HG02852 (cell line): ENCODE measurements around the gene GGT1.
"Not testable (repeated sequence)": the region's sequence is repeated elsewhere in the genome, so short reads cannot be mapped to it uniquely, and the experiment has no call there.

Source experiments
- ATAC-seq: cut with Tn5 transposase; IDR thresholded peaks from one replicate; pipeline ENCODE4 v1.9.1; 2021; ENCODE audit warnings: mild to moderate bottlenecking, moderate library complexity; ENCODE audit not compliant: unreplicated experiment

The GGT1 gene

GRCh38 chr22:24583221-24584165 lies 19.5 kb upstream of the GGT1 start:
- no peak for ATAC-seq

DNA sequence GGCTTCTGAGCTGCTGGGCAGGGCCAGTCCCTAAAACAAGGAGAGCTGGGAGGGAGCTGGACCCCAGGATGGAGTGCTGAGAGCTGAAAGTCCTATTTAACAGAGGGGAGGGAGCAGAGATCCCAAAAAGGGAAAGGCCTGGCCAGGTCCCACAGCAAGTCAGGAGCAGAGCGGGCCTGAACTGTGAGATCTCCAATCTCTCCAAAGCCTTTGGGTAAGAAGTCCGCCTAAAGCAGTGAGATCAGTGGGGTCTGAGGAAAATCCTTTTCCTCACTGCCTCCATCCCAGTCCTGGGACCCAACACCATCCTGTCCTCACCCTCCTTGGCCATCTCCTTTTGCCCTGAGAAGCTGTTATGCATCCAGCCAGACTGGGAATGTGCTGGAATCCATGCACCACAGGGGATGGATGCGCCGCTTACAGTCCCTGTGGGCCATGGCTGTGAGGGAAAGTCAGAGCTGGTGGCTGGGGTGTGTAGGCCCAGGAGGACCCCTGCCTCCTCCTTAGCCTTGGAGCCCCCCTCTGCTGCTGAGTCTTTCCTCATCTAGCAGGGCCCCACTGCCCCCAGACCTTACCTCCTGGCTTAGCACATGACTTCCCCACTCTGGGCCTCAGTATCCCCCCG lies 18.7 kb upstream of the GGT1 start:
- no peak for ATAC-seq

GRCh38 chr22:24584871-24585411 lies 18.1 kb upstream of the GGT1 start:
- ATAC-seq, result no peak

DNA sequence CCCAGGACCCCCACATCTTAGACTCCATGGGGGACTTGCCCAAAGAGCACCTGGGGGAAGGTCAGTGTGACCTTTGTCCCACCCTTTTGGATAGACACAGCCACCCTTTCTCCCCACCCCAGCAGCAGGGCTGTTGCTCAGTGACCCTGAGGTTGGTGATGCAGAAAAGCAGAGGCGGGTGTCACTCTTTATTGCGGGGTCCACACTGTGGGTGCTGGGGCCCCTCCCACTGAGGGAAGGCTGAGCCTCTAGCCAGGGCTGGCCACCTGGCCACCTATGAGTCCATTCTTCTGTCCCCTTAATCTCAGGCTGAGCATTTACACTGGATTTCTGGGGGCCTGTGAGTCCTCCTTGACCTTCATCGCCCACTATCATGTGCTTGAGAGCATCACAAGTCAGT lies 17.5 kb upstream of the GGT1 start:
- ATAC-seq, result no peak

GRCh38 chr22:24585927-24586546 lies 17.0 kb upstream of the GGT1 start:
- no peak for ATAC-seq

DNA sequence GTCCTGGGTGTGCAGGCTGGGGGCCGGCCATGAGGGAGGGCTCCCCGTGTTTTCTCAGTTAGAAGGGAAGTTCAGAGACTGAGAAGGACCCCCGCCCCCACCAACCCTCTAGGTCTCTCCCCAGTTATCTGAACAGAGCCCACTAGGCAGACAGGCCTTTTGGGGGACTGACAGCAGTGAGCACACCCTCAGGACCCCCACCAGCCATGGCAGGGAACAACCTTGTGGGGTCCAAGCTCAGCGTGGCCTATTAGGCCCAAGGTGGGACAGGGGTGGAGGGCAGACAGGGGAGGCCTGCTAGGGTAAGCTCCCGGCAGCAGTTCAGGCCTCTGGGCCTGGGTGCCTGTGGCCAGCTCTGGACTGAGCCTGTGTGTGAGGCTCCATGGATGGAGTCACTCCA lies 15.7 kb upstream of the GGT1 start:
- no peak for ATAC-seq

DNA sequence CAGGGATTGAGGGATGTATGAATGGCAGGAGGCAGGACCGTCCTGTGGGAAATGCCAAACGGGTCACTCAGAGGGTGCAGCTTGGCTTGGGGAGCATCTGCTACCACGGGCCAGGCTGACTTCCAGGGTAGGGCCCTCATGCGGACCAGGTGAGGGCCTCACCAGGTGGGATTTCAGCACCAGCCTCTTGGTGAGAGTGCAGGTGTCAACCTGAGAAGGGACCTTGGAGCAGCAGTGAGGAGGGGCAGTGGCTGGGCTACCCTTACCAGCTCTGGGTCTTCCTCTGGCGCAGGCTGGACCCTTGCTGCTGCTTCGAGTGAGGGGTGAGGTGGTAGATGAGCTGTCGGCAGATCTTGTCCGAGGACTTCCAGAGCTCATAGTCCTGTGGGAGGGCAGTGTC lies 15.0 kb upstream of the GGT1 start:
- ATAC-seq, result no peak

- no peak for ATAC-seq
Measured at GRCh38 chr22:24588381-24588756, 14.6 kb upstream of the GGT1 start.

DNA sequence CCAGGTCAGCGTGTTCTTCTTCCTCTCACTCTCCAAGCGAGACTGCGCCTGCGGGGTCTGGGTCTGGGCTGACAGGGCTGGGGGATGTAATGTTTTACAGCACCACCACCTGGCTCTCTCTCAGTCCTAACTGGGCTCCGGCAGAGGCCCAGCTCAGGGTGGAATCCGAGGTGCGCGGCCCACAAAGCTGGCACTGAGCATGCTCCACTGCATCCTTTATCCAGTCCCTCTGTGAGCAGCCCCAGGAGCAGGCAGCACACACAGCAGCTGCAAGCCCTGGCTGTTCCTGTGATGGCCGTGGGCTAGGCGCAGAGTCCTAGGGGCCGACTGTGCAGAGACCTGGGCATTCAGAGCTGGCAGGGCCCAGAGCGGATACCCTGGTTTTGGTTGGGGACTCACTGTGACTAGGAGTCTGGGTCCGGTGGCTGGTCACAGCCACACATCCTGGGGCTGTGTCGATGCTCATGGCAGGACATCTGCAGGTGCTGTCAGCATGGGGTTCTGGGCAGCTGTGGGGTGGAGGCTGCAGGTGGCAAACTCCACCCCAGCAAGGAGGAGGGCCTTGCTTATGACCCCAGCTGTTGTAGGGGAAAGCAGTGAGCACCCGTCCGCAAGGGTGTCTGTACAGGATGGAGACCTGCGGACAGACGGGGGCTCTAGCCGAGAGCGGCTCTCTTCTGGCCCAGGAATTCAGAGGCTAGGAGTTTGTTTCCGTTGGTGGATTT lies 14.1 kb upstream of the GGT1 start:
- ATAC-seq, result no peak

DNA sequence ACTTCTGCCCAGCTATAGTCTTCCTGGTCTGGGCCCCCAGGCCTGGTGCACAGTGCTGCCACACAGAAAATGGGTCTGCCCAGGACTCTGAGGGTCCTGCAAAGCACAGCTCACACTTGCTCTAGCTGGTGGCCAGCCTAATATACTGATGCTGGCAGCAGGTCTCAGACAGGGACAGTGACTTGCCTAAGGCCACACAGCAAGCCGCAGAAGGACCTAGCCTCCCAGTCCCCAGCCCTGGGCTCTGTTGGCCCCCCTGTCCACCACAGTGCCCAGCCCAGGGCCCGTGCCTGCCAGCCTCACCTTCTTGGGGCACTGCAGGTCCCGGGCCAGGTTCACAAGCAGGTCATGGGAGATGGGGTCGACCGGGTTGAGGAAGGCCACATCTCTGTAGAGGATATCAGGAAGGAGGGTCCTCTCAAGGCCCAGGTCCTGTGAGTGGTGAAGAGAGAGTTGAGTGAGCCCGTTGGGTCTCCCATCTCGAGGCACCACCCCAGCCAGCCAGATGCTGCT lies 13.4 kb upstream of the GGT1 start:
- ATAC-seq, result no peak

GRCh38 chr22:24590596-24591173 lies 12.3 kb upstream of the GGT1 start:
- ATAC-seq, result no peak

GRCh38 chr22:24591286-24591830 lies 11.6 kb upstream of the GGT1 start:
- ATAC-seq, result no peak

- ATAC-seq, result no peak
Measured at GRCh38 chr22:24592058-24592850, 10.7 kb upstream of the GGT1 start.

DNA sequence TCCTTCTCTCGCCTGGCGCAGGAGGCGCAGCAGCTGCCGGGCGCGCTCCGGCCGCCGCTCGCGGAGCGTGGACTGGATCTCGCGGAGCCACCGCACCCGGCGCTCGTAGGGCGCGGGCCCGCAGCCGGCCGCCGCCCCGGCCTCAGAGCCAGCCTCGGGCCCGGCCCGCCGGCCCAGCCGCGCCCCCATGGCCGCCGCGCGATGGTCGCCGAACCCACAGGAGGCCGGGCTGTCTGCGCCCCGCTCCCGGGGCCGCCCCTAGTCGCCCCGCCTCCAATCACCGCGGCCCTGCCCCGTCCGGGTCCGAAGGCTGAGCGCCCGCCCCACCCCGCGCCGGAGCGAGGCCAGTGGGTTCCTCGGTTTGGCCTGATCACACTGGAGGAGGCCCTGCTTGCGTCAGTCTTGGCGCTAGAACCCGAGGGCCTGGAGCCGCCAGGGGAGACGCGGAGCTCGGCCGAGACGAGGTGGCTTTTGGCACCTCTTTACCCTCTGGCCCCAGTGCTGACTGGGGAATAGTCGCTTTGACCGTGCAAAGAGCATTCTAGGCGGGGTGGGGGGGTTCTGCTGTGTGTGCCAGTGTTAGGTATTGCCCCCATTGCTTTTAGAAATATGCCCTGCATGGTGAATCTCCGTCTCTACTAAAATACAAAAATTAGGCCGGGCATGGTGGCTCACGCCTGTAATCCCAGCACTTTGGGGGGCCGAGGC lies 10.0 kb upstream of the GGT1 start, which contains the start of gene LRRC75B:
Gene LRRC75B (minus strand): TSS at position 223 of the 708 bp plus-strand sequence. CDS start 34 bp downstream, at position 189.
- ATAC-seq, result peak; percentile 80

- ATAC-seq, result not testable (repeated sequence)
Measured at GRCh38 chr22:24593559-24593835, 9.5 kb upstream of the GGT1 start.

- ATAC-seq, result no peak
Measured at GRCh38 chr22:24593836-24594568, 9.0 kb upstream of the GGT1 start.

DNA sequence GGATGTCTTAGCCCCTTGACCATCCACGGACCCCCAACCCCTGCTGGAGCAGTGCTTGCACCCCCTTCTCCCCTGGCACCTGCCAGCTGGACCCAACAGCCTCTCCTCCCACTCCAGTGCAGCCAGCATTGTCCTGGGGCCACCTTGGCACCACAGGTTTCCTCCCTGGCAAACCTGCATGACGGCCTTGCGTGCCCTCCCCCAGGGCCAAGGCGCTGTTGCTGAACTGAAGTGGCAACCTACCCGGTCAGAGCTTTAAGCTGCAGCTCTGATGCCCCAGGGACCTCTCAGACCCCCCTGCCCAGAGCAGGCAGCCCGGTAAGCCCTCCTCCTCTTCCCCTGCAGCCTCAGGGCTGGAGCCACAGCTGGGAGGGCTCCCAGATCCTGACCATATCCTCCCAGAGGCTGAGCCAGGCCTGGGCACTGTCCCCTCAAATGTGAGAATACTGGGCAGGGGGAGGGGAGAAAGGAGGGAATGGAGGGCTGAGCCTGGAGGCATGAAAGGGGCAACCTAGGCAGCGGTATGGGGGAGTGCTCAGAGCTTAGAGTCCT lies 8.3 kb upstream of the GGT1 start:
- ATAC-seq, result no peak

DNA sequence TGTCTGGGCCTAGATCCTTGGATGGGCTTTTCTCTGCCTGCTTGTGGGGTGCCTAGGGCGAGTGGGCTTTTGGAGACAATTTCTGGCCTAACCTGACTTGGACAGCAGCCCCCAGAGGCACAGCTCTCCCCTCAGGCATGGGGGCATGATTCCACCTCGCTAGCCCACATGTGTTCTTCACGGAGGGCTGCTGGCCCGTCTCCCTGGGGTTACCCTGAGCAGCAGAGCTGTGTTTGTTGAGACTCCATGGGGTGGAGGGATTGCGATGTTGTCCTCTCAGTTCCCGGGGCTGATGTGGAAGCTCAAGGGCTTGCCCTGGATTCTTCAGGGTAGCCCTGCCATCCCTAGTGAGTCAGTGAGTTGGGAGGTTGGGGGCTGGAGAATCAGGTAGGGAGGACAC lies 7.8 kb upstream of the GGT1 start:
- no peak for ATAC-seq
